GM12891 (cell line): Measurements from ENCODE around the gene KCND2.

Source experiments
- PAX5 ChIP-seq: IDR thresholded peaks from 2 replicates; pipeline ENCODE4 v1.6.1; 2011; ENCODE audit warnings: low read length, moderate library complexity, mild to moderate bottlenecking; ENCODE audit not compliant: insufficient read depth, severe bottlenecking
- POLR2A ChIP-seq: IDR thresholded peaks from 2 replicates; pipeline ENCODE4 v1.6.1; 2011; ENCODE audit warnings: low read depth, low read length, control low read depth
- POLR2AphosphoS5 ChIP-seq: IDR thresholded peaks from 2 replicates; pipeline ENCODE4 v1.6.1; 2011; ENCODE audit warnings: low read depth, low read length, control low read depth
- SPI1 ChIP-seq: IDR thresholded peaks from 2 replicates; pipeline ENCODE4 v1.6.1; 2011; ENCODE audit warnings: low read depth, low read length, control low read depth
- TAF1 ChIP-seq: IDR thresholded peaks from 2 replicates; pipeline ENCODE4 v1.6.1; 2011; ENCODE audit warnings: low read depth, low read length, control low read depth

- no peak for TF ChIP-seq POLR2A
- no peak for TF ChIP-seq SPI1
- TF ChIP-seq TAF1, result no peak
- TF ChIP-seq POLR2AphosphoS5, result no peak
- no peak for TF ChIP-seq PAX5
These were observed 249.1 kb downstream of the KCND2 start for GRCh38 chr7:120521761-120522737.
